K562 (cell line): Measurements from ENCODE around the gene SCYL1. TPM values are rescaled to one million over a fixed set of nuclear protein-coding genes. Genes with fewer than 3 reads are reported as not detected.

Experiments
- ATAC-seq: fragments of 200-7000 bp; cut with Tn5 transposase; 3 replicates; pipeline ENCODE4 v1.9.1; 2020; ENCODE audit warnings: moderate library complexity
- BruUV-seq: library from RNA; stranded (reverse); fragments of 400-500 nt; replicated peaks from 2 replicates; lab custom pipeline; 2021; lab: Mats Ljungman, UMichigan
- CTCF ChIA-PET: fragments of 300-600 bp; formaldehyde crosslinking; extraction: SDS; loops from one replicate; lab custom pipeline; 2021; ENCODE audit warnings: low intra/inter-chr PET ratio; lab: Yijun Ruan, JAX
- POLR2A ChIA-PET: fragments of 300-600, 350-650 bp; sonication (Branson Sonifier 250); formaldehyde crosslinking; extraction: SDS; loops from one replicate; lab custom pipeline; 2021; ENCODE audit warnings: antibody characterized with exemption, inconsistent platforms; lab: Yijun Ruan, JAX
- DNase-seq, 4 experiments: peaks; one replicate each; pipeline versions ENCODE4 v3.0.0 to v3.0.0-alpha.2; 2011 to 2018; ENCODE audit warnings: low spot score in 3 of 4, mixed read lengths in 3 of 4; ENCODE audit errors: extremely low read depth in 1 of 4
- FAIRE-seq: peaks from 2 replicates; lab custom pipeline; 2011; peaks lifted over from hg19 to GRCh38; lab: Jason Lieb, UNC
- H2AFZ ChIP-seq: 2 replicates; pipeline ENCODE4 v1.6.0; 2011; ENCODE audit warnings: low read depth, low read length, control low read depth, inconsistent platforms
- H3K27ac ChIP-seq: fragments of 200-600 bp; 3 replicates; pipeline ENCODE4 v1.8.0; 2011; ENCODE audit warnings: low read depth, mild to moderate bottlenecking, control low read depth, inconsistent platforms, low read length, moderate library complexity, mixed read lengths; ENCODE audit errors: extremely low read depth
- H3K27me3 ChIP-seq, 2 experiments: fragments of 300-600 bp in 1 of 2; 2 replicates in 1 of 2; 3 replicates in 1 of 2; pipeline versions ENCODE4 v1.6.0 to v1.8.0; 2011; ENCODE audit warnings: inconsistent platforms in 2 of 2, low read length in 2 of 2, mild to moderate bottlenecking in 1 of 2, mixed read lengths in 1 of 2, moderate library complexity in 1 of 2; ENCODE audit not compliant: control insufficient read depth in 2 of 2, insufficient read depth in 2 of 2
- H3K36me3 ChIP-seq: fragments of 300-600 bp; 3 replicates; pipeline ENCODE4 v1.8.0; 2011; ENCODE audit warnings: mild to moderate bottlenecking, low read length, inconsistent platforms; ENCODE audit not compliant: control insufficient read depth, insufficient read depth
- H3K4me1 ChIP-seq, 2 experiments: fragments of 200-600 bp in 1 of 2; replicated peaks in 1 of 2; 2 replicates in 1 of 2; 3 replicates in 1 of 2; pipeline versions ENCODE4 v1.5.1 to v1.8.0; 2011; ENCODE audit warnings: inconsistent platforms in 2 of 2, low read length in 2 of 2, mild to moderate bottlenecking in 1 of 2, mixed read lengths in 1 of 2, moderate library complexity in 1 of 2; ENCODE audit not compliant: control insufficient read depth in 2 of 2, insufficient read depth in 2 of 2
- H3K4me2 ChIP-seq: 2 replicates; pipeline ENCODE4 v1.6.1; 2011; ENCODE audit warnings: low read length, control low read depth, inconsistent platforms, mixed read lengths; ENCODE audit not compliant: insufficient read depth
- H3K4me3 ChIP-seq: fragments of 200-600 bp; sonication (generic), shearing (Covaris generic); 2 replicates; pipeline ENCODE4 v1.5.1; 2016; ENCODE audit warnings: control low read depth, inconsistent platforms
- H3K79me2 ChIP-seq: fragments of 200-600 bp; 3 replicates; pipeline ENCODE4 v1.8.0; 2011; ENCODE audit warnings: low read length, inconsistent platforms; ENCODE audit not compliant: control insufficient read depth, insufficient read depth
- H3K9ac ChIP-seq, 2 experiments: 2 replicates each; pipeline versions ENCODE4 v1.6.0 to v1.6.1; 2011; ENCODE audit warnings: low read depth in 2 of 2, low read length in 2 of 2, control low read depth in 1 of 2, inconsistent platforms in 1 of 2, mild to moderate bottlenecking in 1 of 2, mixed read lengths in 1 of 2; ENCODE audit not compliant: insufficient read depth in 1 of 2
- H3K9me1 ChIP-seq: one replicate; pipeline ENCODE4 v1.6.0; 2011; ENCODE audit warnings: inconsistent platforms, mild to moderate bottlenecking, low read length, moderate library complexity; ENCODE audit not compliant: control insufficient read depth, insufficient read depth
- H3K9me3 ChIP-seq: replicated peaks from 2 replicates; pipeline ENCODE4 v1.5.1; 2011; ENCODE audit warnings: low read depth, low read length, inconsistent platforms; ENCODE audit not compliant: control insufficient read depth, insufficient read depth
- H4K20me1 ChIP-seq: replicated peaks from 2 replicates; pipeline ENCODE4 v1.6.1; 2011; ENCODE audit warnings: low read length, inconsistent platforms, mixed read lengths; ENCODE audit not compliant: control insufficient read depth, insufficient read depth
- CAMTA2 ChIP-seq: fragments of 250-450 bp; sonication (Bioruptor Pico); conservative IDR thresholded peaks from 2 replicates; pipeline ENCODE4 v1.5.1; 2022
- EP400 ChIP-seq: fragments of 450-650 bp; IDR thresholded peaks from 2 replicates; pipeline ENCODE4 v1.6.1; 2017; ENCODE audit warnings: antibody characterized with exemption, mild to moderate bottlenecking, moderate library complexity
- KLF1 ChIP-seq: fragments of 450-650 bp; IDR thresholded peaks from 2 replicates; pipeline ENCODE4 v1.6.1; 2016; ENCODE audit warnings: missing genetic modification characterization, missing compliant biosample characterization
- KLF6 ChIP-seq: fragments of 250-450 bp; sonication (Bioruptor Pico); IDR thresholded peaks from 2 replicates; pipeline ENCODE4 v1.4.0; 2020; ENCODE audit warnings: mild to moderate bottlenecking, moderate library complexity, borderline replicate concordance
- MEIS2 ChIP-seq: fragments of 450-650 bp; IDR thresholded peaks from 2 replicates; pipeline ENCODE4 v1.6.1; 2014; ENCODE audit warnings: mild to moderate bottlenecking; ENCODE audit not compliant: partially characterized antibody
- MYC ChIP-seq, 2 experiments: fragments of 250-450 bp in 1 of 2; sonication (Bioruptor Pico) in 1 of 2; IDR thresholded peaks; 2 replicates each; pipeline versions ENCODE4 v1.5.1 to v1.6.1; 2012 to 2021; ENCODE audit warnings: low read depth in 2 of 2, borderline replicate concordance in 1 of 2, improper control_type of control experiment in 1 of 2, low read length in 1 of 2, mild to moderate bottlenecking in 1 of 2, moderate library complexity in 1 of 2
- PCBP1 ChIP-seq: fragments of 200-400 bp; formaldehyde crosslinking; IDR thresholded peaks from 2 replicates; pipeline ENCODE4 v1.6.1; 2018; ENCODE audit warnings: mild to moderate bottlenecking, low read depth, low read length; ENCODE audit not compliant: poor library complexity, severe bottlenecking
- RBFOX2 ChIP-seq: fragments of 200-400 bp; formaldehyde crosslinking; IDR thresholded peaks from 2 replicates; pipeline ENCODE4 v1.6.1; 2017; ENCODE audit warnings: low read depth, mild to moderate bottlenecking, low read length, moderate library complexity
- TOE1 ChIP-seq, 2 experiments: fragments of 450-650 bp in 1 of 2; sonication (generic) in 1 of 2; formaldehyde crosslinking in 1 of 2; IDR thresholded peaks; 2 replicates each; pipeline versions ENCODE4 v1.7.1 to v1.8.0; 2016 to 2022; ENCODE audit warnings: borderline replicate concordance in 2 of 2, mild to moderate bottlenecking in 2 of 2, antibody characterized with exemption in 1 of 2, inconsistent platforms in 1 of 2, low read depth in 1 of 2, missing genetic modification reagents in 1 of 2, moderate library complexity in 1 of 2
- TRIM24 ChIP-seq, 2 experiments: fragments of 450-650 bp; IDR thresholded peaks; 2 replicates each; pipeline ENCODE4 v1.6.1; 2016
- U2AF1 ChIP-seq: fragments of 200-400 bp; formaldehyde crosslinking; optimal IDR thresholded peaks from 2 replicates; pipeline ENCODE3; 2017; ENCODE audit warnings: mild to moderate bottlenecking, low read depth, low read length, moderate library complexity
- ZBTB43 ChIP-seq: sonication (generic); formaldehyde crosslinking; IDR thresholded peaks from 2 replicates; pipeline ENCODE4 v1.8.0; 2023; ENCODE audit warnings: mild to moderate bottlenecking, missing genetic modification reagents
- ZC3H4 ChIP-seq: sonication (generic); formaldehyde crosslinking; IDR thresholded peaks from 2 replicates; pipeline ENCODE4 v1.9.0; 2021; ENCODE audit warnings: missing genetic modification reagents, borderline replicate concordance
- ZNF140 ChIP-seq: fragments of 250-450 bp; sonication (Bioruptor Pico); IDR thresholded peaks from 2 replicates; pipeline ENCODE4 v1.8.0; 2021; ENCODE audit warnings: moderate library complexity, mild to moderate bottlenecking, inconsistent platforms
- ZNF324 ChIP-seq: fragments of 250-450 bp; sonication (Bioruptor Pico); IDR thresholded peaks from 2 replicates; pipeline ENCODE4 v1.4.0; 2020; ENCODE audit warnings: mild to moderate bottlenecking
- ZNF655 ChIP-seq: fragments of 250-450 bp; sonication (Bioruptor Pico); IDR thresholded peaks from 2 replicates; pipeline ENCODE4 v1.5.0; 2021
- WGBS: fragments of 100-300 bp; shearing (Covaris generic); methylation state at CpG from one replicate; pipeline ENCODE4 v1.1.6; 2016; ENCODE audit warnings: low coverage, mixed read lengths; ENCODE audit not compliant: insufficient coverage; ENCODE audit errors: missing lambda C conversion rate; 5-methylcytosine and 5-hydroxymethylcytosine counted together
- in situ Hi-C: fragments of 300-500 bp; cut with MboI; formaldehyde crosslinking; loops from 4 replicates; pipeline ENCODE4 v1.15.0; 2018; ENCODE audit warnings: inconsistent platforms, mixed read lengths
- intact Hi-C: fragments of 100-400 bp; cut with micrococcal nuclease; formaldehyde crosslinking; loops from 2 replicates; pipeline ENCODE4 v1.14.2; 2022
- polyA plus RNA-seq, 8 experiments: library from polyadenylated mRNA; depleted of rRNA in 4 of 8; stranded (reverse) in 5 of 8; unstranded in 3 of 8; fragments of >200 nt; fragmentation: Nextera tagmentation in 2 of 8; fragmentation: Illumina TruSeq in 1 of 8; extraction: Ambion mirVana in 2 of 8; extraction: Trizol in 1 of 8; gene quantifications; 2 replicates each; pipeline versions ENCODE4 v1.2.1 to v1.2.3, GENCODE V29; 2011 to 2014; ENCODE audit warnings: inconsistent platforms in 1 of 8, missing spikeins in 1 of 8
- total RNA-seq, 7 experiments: library from RNA; depleted of rRNA in 6 of 7; stranded (reverse); fragments of >200 nt in 6 of 7; fragmentation: Illumina TruSeq in 2 of 7; extraction: Trizol in 2 of 7; gene quantifications; 2 replicates each; pipeline versions ENCODE4 v1.2.1 to v1.2.3, GENCODE V29; 2011 to 2021; ENCODE audit warnings: low replicate concordance in 1 of 7

SCYL1 gene
- total and polyA plus RNA-seq, 9 of the 15 experiments (the other 6 are each of a cell fraction or from before 2014, with no cell fraction given) = 1.9 to 145 (median 57.6) TPM

GRCh38 chr11:65505466-65506289 is 19.2 kb upstream of the SCYL1 start:
- peaks cover 58% of the 10 kb centered on the region for H3K36me3 ChIP-seq
- no peak for FAIRE-seq
- H3K9ac ChIP-seq = peak overlapping the region; percentile 88 to 100; a peak in 3 of 4 replicates
- ChIA-PET CTCF (interaction anchor here (0.7 to 0.8 kb wide), 2 partner anchors 80 to 87 kb away, joined by 3 read pairs; no protein-coding TSS in a partner anchor), POLR2A (interaction anchor here (0.6 to 27.6 kb wide), 44 partner anchors 7 to 1974 kb away, joined by 3 to 2118 read pairs (median 5); partner anchors contain the start of genes DPF2, FAM89B, FRMD8 and MALAT1)
- no peaks in the 10 kb centered on the region for H3K9me3 ChIP-seq
- peak in 2 of 4 experiments; percentile 7 to 53 for DNase-seq
- H3K79me2 ChIP-seq = peaks cover 79% of the 10 kb centered on the region
- H4K20me1 ChIP-seq = peaks cover 53% of the 10 kb centered on the region
- H3K9me1 ChIP-seq = peaks cover 5% of the 10 kb centered on the region
- peaks cover 8% of the 10 kb centered on the region in 2 experiments; a peak in 4 of 5 replicates for H3K4me1 ChIP-seq
- WGBS = 6% methylated on average over 12 of the region's 12 CpGs
- H3K27ac ChIP-seq = peak overlapping the region; percentile 99
- no peak for ATAC-seq
- in situ Hi-C loops = loop anchor here (5.0 kb wide), 1 partner anchor 33 kb away; no protein-coding TSS in a partner anchor
- BruUV-seq = no TSS peak
- intact Hi-C loops = no loop called here
- peak overlapping the region; percentile 84 for H3K4me3 ChIP-seq
- H2AFZ ChIP-seq = no peak overlapping the region
- peak overlapping the region; percentile 94 for H3K4me2 ChIP-seq
- H3K27me3 ChIP-seq = no peaks in the 10 kb centered on the region
- TF ChIP-seq ZNF655 (CRISPR knock-in tag) (peak; percentile 90; the same call in 1 of the 2 replicates), ZC3H4 (peak; percentile 91; the same call in 1 of the 2 replicates), ZBTB43 (CRISPR knock-in tag) (peak; percentile 25; the same call in 1 of the 2 replicates), RBFOX2 (peak; percentile 68), KLF1 (tag) (no peak), PCBP1 (no peak), TRIM24 (IDR thresholded peaks at IDR 0.05) (no peak), MEIS2 (no peak), ZNF140 (CRISPR knock-in tag) (no peak), CAMTA2 (CRISPR knock-in tag) (no peak), KLF6 (no peak), U2AF1 (peak; percentile 14), TOE1 (IDR thresholded peaks at IDR 0.05; ENCODE audit: borderline replicate concordance) (no peak), TOE1 (CRISPR knock-in tag; IDR thresholded peaks at IDR 0.05; ENCODE audit: borderline replicate concordance, low read depth) (no peak), MYC (IDR thresholded peaks at IDR 0.05; ENCODE audit: low read depth, low read length) (no peak), MYC (CRISPR knock-in tag; IDR thresholded peaks at IDR 0.05; ENCODE audit: borderline replicate concordance, low read depth) (no peak; the same call in 1 of the 2 replicates), ZNF324 (CRISPR knock-in tag) (peak; percentile 60), EP400 (no peak)
